NT2/D1 (cell line): ENCODE data around the gene CRTAC1.

ENCODE experiments used
- SUZ12 ChIP-seq: IDR thresholded peaks from 2 replicates; pipeline ENCODE4 v1.6.1; 2011; ENCODE audit not compliant: insufficient read length, insufficient read depth; ENCODE audit errors: extremely low read depth
- YY1 ChIP-seq: IDR thresholded peaks from 2 replicates; pipeline ENCODE4 v1.6.1; 2011; ENCODE audit not compliant: insufficient read length, insufficient read depth
- ZNF274 ChIP-seq: IDR thresholded peaks from 2 replicates; pipeline ENCODE4 v1.6.1; 2011; ENCODE audit warnings: mild to moderate bottlenecking, low read depth, low read length

DNA sequence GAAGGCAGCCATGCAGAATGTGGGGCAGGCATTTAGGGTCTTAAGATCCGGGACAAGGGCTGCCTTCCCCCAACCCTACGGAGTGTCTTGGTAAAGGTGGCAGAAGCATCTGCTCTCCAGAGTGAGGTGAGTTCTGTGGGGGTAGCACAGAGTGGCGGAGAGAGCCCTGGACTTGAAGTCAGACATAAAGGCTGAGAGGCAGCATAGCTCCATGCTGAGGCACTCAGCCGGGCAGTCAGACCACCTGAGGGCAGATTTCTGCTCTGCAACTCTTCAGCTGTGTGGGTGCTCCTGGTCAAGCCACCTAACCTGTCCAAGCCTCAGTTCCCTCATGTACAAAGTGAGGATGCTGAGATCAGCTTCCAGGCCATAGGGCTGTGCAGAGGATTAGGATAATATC lies 81.0 kb downstream of the CRTAC1 start:
- TF ChIP-seq YY1 (no peak), ZNF274 (no peak), SUZ12 (no peak)
